COLO668 (cell line): ENCODE results near the gene IL33.
A peak's percentile ranks its signal among the peaks of the same experiment; 100 is the strongest.
"Not testable (repeated sequence)": the region's sequence is repeated elsewhere in the genome, so short reads cannot be mapped to it uniquely, and the experiment has no call there.

Experiments used
- DNase-seq: peaks from one replicate; lab custom pipeline; 2025; ENCODE audit not compliant: unreplicated experiment; lab: John Stamatoyannopoulos, UW

Gene IL33, protein sequence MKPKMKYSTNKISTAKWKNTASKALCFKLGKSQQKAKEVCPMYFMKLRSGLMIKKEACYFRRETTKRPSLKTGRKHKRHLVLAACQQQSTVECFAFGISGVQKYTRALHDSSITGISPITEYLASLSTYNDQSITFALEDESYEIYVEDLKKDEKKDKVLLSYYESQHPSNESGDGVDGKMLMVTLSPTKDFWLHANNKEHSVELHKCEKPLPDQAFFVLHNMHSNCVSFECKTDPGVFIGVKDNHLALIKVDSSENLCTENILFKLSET

GRCh38 chr9:6215562-6215961 is at the start of gene IL33:
Gene IL33 (plus strand): TSS chr9:6215807. CDS start chr9:6241695, 25,888 bp downstream.
- DNase-seq = no peak

- no peak for DNase-seq
These were observed 43.9 kb upstream of the IL33 start for GRCh38 chr9:6171667-6172066.

DNA sequence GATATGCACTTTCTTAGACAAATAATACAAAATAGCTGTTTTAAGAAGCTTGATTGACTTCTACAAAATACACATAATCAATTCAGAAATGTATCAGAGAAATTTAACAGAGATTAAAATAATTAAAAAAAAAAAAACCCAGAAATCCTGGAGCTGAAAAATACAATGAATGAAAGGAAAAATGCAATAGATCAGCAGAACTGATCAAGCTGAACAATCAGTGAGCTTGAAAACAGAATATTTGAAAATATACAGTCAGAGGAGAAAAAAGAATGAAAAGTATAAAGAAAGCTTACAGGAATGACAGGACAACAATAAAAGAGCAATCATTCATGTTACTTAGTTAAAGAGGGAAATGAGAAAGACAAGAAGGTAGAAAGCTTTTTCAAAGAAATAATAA is 41.7 kb upstream of the IL33 start:
- no peak for DNase-seq

- not testable (repeated sequence) for DNase-seq
These were observed 32.9 kb upstream of the IL33 start for GRCh38 chr9:6182549-6183226.

DNA sequence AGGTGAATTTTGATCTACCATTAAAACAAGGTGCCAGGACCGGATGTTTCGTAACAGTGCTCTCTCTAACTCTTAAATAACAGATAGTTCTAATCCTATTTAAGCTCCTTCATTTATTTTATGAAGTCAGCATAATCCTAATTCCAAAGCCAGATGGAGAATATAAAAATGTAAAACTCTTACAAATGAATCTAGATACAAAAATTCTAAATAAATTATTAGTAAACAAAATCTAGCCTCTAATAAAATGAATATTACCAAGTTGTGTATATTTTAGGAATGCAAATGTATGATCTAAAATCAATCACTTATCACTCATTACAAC is 32.4 kb upstream of the IL33 start:
- DNase-seq = no peak

- DNase-seq = no peak
These were observed 32.0 kb upstream of the IL33 start for GRCh38 chr9:6183627-6184026.

- no peak for DNase-seq
These were observed 30.6 kb upstream of the IL33 start for GRCh38 chr9:6184749-6185645.

DNA sequence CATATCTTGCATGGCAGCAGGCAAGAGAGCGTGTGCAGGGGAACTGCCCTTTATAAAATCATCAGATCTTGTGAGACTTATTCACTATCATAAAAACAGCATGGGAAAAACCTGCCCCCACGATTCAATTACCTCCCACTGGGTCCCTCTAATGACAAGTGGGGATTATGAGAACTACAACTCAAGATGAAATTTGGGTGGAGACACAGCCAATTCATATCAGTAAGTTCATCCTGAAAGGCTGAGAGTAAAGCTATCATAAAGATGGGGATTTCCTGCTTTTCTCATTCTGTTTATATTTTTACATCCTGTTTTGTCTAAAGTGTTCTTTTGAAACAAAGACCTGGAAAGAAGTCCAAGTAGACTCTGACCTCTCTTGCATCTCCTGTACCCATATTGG is 28.9 kb upstream of the IL33 start:
- no peak for DNase-seq

DNA sequence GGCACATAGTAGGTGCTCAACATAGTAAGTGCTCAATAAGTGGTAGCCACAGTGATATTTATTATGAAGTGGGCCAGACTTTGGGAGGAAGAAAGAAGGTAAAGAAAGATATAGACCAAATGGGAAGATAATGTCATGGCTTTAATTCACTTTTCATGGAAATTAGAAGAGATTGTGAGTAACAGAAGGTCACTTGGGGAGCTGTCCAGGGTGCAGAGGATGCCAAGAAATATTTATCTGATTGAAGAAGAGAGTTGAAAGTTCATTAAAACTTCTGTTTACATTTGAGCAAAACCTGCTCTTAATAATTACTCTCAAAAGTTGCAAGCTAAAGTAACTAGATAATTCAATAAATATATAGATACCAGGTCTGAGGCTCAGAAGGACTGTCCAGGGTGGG is 28.3 kb upstream of the IL33 start:
- no peak for DNase-seq

GRCh38 chr9:6188466-6188865 is 27.1 kb upstream of the IL33 start:
- DNase-seq = no peak

DNA sequence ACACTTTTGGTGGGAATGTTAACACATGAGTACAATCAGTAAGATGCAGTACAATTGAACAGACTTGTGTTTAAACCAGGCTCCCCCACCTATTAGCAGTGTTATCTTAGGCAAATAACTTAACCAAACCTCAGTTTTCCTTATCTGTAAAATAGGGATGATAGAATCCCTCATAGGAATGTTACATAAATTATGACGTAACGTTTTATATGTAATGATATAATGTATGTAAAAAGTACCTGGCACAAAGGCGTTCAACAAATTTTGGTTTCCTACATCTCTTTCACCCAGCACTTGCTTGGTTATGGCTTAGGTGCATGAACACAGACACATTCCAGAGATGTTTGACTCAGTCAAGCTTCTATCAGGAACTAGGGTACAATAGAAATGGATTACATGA is 26.7 kb upstream of the IL33 start:
- no peak for DNase-seq

GRCh38 chr9:6194934-6195333 is 20.7 kb upstream of the IL33 start:
- DNase-seq = peak; percentile 27

GRCh38 chr9:6195714-6196360 is 19.8 kb upstream of the IL33 start:
- no peak for DNase-seq

- DNase-seq = peak; percentile 7
These were observed 18.3 kb upstream of the IL33 start for GRCh38 chr9:6197330-6197729.

- no peak for DNase-seq
These were observed 17.4 kb upstream of the IL33 start for GRCh38 chr9:6198251-6198650.

DNA sequence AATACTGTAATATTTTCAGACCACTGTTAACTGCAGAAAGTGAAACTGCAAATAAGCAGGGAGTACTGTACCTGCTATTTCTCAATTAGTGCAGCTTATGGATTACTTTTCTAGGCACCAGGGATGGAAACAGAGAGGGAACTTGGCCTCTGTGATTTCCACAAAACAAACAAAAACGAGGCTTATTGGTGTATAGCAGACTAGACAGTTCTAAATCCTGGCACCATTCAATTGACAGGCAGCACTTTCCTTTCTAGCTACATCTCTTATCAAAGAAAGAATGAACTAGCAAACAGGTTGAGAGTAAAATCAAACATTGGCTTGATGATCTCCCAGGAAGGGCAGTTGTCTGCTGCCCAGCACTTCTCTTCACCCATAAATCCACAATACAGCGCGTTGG is 16.0 kb upstream of the IL33 start:
- DNase-seq = no peak

GRCh38 chr9:6200761-6201160 is 14.8 kb upstream of the IL33 start:
- DNase-seq = no peak

DNA sequence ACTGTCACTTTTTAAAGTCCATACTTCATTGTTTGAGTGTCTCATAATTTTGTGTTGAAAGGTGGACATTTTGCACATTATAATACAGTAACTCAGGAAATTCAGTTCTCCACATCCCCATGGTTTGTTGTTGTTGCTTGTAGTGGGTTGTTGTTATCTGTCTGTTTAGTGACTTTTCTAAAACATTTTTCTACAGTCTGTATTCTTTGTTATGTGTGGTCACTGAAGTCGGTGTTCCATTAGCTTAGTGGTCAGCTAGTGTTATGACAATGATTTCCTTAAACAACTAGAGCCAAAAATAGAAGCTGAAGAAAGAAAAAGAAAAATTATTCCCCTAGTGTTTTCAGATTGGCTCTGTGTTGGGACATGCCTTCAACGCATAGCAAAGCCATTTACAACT is 5.6 kb upstream of the IL33 start:
- no peak for DNase-seq

- DNase-seq = no peak
These were observed 2.8 kb upstream of the IL33 start for GRCh38 chr9:6212722-6213375.

DNA sequence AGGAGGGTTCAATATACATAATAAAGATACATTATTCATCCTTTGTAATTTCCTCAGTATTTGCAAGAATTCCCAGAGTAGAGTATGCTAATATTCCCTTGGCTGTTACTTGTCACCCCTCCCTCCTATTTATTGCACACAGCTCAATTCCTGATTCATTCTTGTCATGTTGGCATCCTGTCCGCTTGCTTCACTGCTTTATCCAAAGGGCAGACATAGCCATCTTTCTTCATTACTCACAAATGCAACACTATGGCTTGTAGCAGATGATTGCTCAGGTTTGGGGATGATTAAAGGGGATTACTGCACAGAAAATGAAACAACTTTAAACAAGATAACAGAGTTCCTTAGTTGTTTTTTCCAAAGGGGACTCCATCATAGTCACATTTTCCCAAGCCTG is 1.2 kb upstream of the IL33 start:
- no peak for DNase-seq

- DNase-seq = no peak
These were observed 704 bp upstream of the IL33 start for GRCh38 chr9:6214903-6215302.
